ENCODE data around the gene ELOVL3.

- TF ChIP-seq POLR2A (IDR thresholded peaks at IDR 0.05; ENCODE audit: low read depth, low read length) (no peak), TAF1 (IDR thresholded peaks at IDR 0.05; ENCODE audit: borderline replicate concordance, low read depth, low read length) (no peak)
Measured at GRCh38 chr10:102242118-102242485, 16.0 kb downstream of the ELOVL3 start.

Data from GM12892 (cell line).